SW 1271 (cell line): ENCODE results near the gene ADIRF.
A peak's percentile ranks its signal among the peaks of the same experiment; 100 is the strongest.
"Not testable (repeated sequence)": the region's sequence is repeated elsewhere in the genome, so short reads cannot be mapped to it uniquely, and the experiment has no call there.

Experiments
- DNase-seq, 2 experiments: peaks; one replicate each; lab custom pipeline; 2025; lab: John Stamatoyannopoulos, UW

Gene ADIRF

GRCh38 chr10:86946213-86947155, 21.8 kb upstream of the ADIRF start:
- DNase-seq, result no peak

GRCh38 chr10:86947806-86948205, 20.5 kb upstream of the ADIRF start:
- DNase-seq, result not testable (repeated sequence)

- no peak for DNase-seq
Measured at GRCh38 chr10:86950349-86950748, 17.9 kb upstream of the ADIRF start.

GRCh38 chr10:86951184-86951761, 17.0 kb upstream of the ADIRF start:
- DNase-seq, result no peak

- no peak for DNase-seq
Measured at GRCh38 chr10:86952106-86952505, 16.2 kb upstream of the ADIRF start.

- not testable (repeated sequence) for DNase-seq
Measured at GRCh38 chr10:86952697-86953096, 15.6 kb upstream of the ADIRF start.

- no peak for DNase-seq
Measured at GRCh38 chr10:86953747-86954680, 14.3 kb upstream of the ADIRF start.

GRCh38 chr10:86954681-86955500, 13.4 kb upstream of the ADIRF start:
- DNase-seq, result no peak

GRCh38 chr10:86955501-86956194, 12.6 kb upstream of the ADIRF start:
- DNase-seq, result no peak

GRCh38 chr10:86956195-86956847, 12.0 kb upstream of the ADIRF start:
- DNase-seq, result no peak

GRCh38 chr10:86956848-86957448, 11.3 kb upstream of the ADIRF start:
- no peak for DNase-seq

- DNase-seq, result no peak
Measured at GRCh38 chr10:86957471-86958115, 10.7 kb upstream of the ADIRF start, which contains the start of gene MMRN2. Gene MMRN2, minus strand, starts transcription at chr10:86957615. Its CDS starts 74 bp downstream, at chr10:86957541.

- DNase-seq, result no peak
Measured at GRCh38 chr10:86958116-86958900, 10.0 kb upstream of the ADIRF start, which contains the start of gene SNCG. Gene SNCG, plus strand, starts transcription at chr10:86958599. Its CDS starts 99 bp downstream, at chr10:86958698.

GRCh38 chr10:86958901-86959736, 9.2 kb upstream of the ADIRF start:
- DNase-seq, result peak in 1 of 2 experiments; percentile 25

- DNase-seq, result no peak
Measured at GRCh38 chr10:86959737-86960002, 8.6 kb upstream of the ADIRF start.

GRCh38 chr10:86960003-86960862, 8.0 kb upstream of the ADIRF start:
- peak; percentile 29 to 49 for DNase-seq
